HepG2 (cell line): ENCODE data around the gene OSBPL5.

ENCODE experiments used
- CBX2 ChIP-seq, 2 experiments: fragments of 200-600 bp in 1 of 2; sonication (generic); formaldehyde crosslinking in 1 of 2; IDR thresholded peaks; 2 replicates each; pipeline versions ENCODE4 v1.7.0 to v1.8.1; 2018 to 2022; ENCODE audit warnings: low read depth in 2 of 2, low read length in 1 of 2, mild to moderate bottlenecking in 1 of 2, missing genetic modification reagents in 1 of 2
- ETV5 ChIP-seq: IDR thresholded peaks from 2 replicates; pipeline ENCODE4 v1.6.1; 2018; ENCODE audit warnings: missing biosample characterization, missing genetic modification reagents, inconsistent platforms, borderline replicate concordance
- EZH2 ChIP-seq: conservative IDR thresholded peaks from 2 replicates; pipeline ENCODE4 v1.6.1; 2012; ENCODE audit warnings: mild to moderate bottlenecking, low read depth, low read length, moderate library complexity
- FOSL2 ChIP-seq: sonication (generic); formaldehyde crosslinking; IDR thresholded peaks from 2 replicates; pipeline ENCODE4 v1.4.0; 2020; ENCODE audit warnings: missing genetic modification reagents
- HOXD1 ChIP-seq: sonication (generic); formaldehyde crosslinking; IDR thresholded peaks from 2 replicates; pipeline ENCODE4 v1.5.0; 2020; ENCODE audit warnings: missing genetic modification reagents
- JUNB ChIP-seq: sonication (generic); formaldehyde crosslinking; IDR thresholded peaks from 2 replicates; pipeline ENCODE4 v1.8.0; 2022; ENCODE audit warnings: missing genetic modification reagents, mild to moderate bottlenecking, borderline replicate concordance
- KAT2B ChIP-seq: fragments of 150-350 bp; IDR thresholded peaks from 2 replicates; pipeline ENCODE4 v1.6.1; 2014; ENCODE audit warnings: low read depth, low read length, borderline replicate concordance
- MTF2 ChIP-seq: sonication (generic); formaldehyde crosslinking; IDR thresholded peaks from 2 replicates; pipeline ENCODE4 v1.5.0; 2020; ENCODE audit warnings: missing genetic modification reagents, borderline replicate concordance
- STAT5B ChIP-seq: sonication (generic); formaldehyde crosslinking; IDR thresholded peaks from 2 replicates; pipeline ENCODE4 v1.4.0; 2020; ENCODE audit warnings: missing genetic modification reagents
- ZFP41 ChIP-seq: sonication (generic); formaldehyde crosslinking; IDR thresholded peaks from 2 replicates; pipeline ENCODE4 v1.4.0; 2020; ENCODE audit warnings: mild to moderate bottlenecking, missing genetic modification reagents, borderline replicate concordance
- ZKSCAN1 ChIP-seq: fragments of 150-350 bp; IDR thresholded peaks from 2 replicates; pipeline ENCODE4 v1.6.1; 2014; ENCODE audit warnings: low read length
- ZNF143 ChIP-seq: sonication (generic); formaldehyde crosslinking; IDR thresholded peaks from 2 replicates; pipeline ENCODE4 v1.4.0; 2020; ENCODE audit warnings: missing genetic modification reagents
- ZNF3 ChIP-seq: IDR thresholded peaks from 2 replicates; pipeline ENCODE4 v1.7.0; 2017; ENCODE audit warnings: inconsistent platforms
- TF ChIP-seq, protein P1 (sequence below): sonication (generic); formaldehyde crosslinking; IDR thresholded peaks from 2 replicates; pipeline ENCODE4 v1.5.0; 2020; ENCODE audit warnings: mild to moderate bottlenecking, missing genetic modification reagents, moderate library complexity

DNA sequence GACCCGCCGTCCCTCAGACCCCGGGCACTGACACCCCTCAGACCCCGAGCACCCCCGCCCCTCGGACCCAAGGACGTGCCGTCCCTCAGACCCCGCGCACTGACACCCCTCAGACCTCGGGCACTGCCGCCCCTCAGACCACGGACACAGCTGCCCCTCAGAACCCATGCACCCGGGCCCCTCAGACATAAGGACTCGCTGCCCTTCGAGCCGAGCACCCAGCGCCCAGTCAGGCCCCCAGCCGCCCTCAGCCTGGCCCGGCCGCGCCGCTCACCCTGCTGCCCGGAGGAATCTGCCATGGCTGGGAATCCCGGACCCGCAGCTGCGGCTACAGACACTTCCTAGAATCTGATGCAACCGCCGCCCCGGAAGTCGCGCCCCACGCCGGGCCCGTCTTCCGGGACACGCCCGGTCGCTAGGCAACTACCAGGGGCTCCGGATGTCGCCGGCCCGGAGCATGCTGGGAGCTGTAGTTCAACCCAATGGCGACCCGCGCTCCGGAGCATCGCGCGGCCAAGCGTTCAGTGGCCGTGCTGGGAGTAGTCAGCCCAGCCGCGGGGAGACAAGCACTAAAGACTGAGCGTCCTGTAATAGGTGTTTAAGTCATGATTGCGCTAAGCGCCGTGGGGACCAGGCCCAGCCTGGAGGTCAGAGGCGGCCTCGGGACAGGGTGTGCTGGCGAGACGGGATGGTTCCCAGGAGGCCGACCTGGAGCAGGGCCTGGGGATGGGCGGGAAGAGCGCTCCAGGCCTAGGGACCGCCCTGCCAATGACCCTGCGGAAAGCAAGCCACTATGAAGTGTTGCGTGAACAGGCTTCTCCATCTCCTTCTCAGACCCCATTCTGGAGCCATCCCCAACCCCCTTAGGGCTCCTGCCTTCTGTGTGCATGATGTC is 107.8 kb downstream of the OSBPL5 start, which contains the start of gene CARS1:
- TF ChIP-seq ETV5 (peak; percentile 99), ZKSCAN1 (no peak), EZH2 (no peak), KAT2B (no peak), JUNB (CRISPR knock-in tag) (no peak), ZNF143 (peak; percentile 99), MTF2 (CRISPR knock-in tag) (peak; percentile 75; the same call in 1 of the 2 replicates), FOSL2 (CRISPR knock-in tag) (peak; percentile 52), ZFP41 (CRISPR knock-in tag) (no peak), STAT5B (CRISPR knock-in tag) (no peak), CBX2 (IDR thresholded peaks at IDR 0.05; ENCODE audit: low read depth, low read length) (no peak), CBX2 (CRISPR knock-in tag; IDR thresholded peaks at IDR 0.05; ENCODE audit: low read depth) (no peak), HOXD1 (peak; percentile 24; the same call in 1 of the 2 replicates), ZNF3 (CRISPR knock-in tag) (no peak)
- TF ChIP-seq, protein P1, sequence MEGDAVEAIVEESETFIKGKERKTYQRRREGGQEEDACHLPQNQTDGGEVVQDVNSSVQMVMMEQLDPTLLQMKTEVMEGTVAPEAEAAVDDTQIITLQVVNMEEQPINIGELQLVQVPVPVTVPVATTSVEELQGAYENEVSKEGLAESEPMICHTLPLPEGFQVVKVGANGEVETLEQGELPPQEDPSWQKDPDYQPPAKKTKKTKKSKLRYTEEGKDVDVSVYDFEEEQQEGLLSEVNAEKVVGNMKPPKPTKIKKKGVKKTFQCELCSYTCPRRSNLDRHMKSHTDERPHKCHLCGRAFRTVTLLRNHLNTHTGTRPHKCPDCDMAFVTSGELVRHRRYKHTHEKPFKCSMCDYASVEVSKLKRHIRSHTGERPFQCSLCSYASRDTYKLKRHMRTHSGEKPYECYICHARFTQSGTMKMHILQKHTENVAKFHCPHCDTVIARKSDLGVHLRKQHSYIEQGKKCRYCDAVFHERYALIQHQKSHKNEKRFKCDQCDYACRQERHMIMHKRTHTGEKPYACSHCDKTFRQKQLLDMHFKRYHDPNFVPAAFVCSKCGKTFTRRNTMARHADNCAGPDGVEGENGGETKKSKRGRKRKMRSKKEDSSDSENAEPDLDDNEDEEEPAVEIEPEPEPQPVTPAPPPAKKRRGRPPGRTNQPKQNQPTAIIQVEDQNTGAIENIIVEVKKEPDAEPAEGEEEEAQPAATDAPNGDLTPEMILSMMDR (CRISPR knock-in tag) = no peak; the same call in 1 of the 2 replicates
